ENCODE measurements around the gene DPH2.

DPH2 gene

DNA sequence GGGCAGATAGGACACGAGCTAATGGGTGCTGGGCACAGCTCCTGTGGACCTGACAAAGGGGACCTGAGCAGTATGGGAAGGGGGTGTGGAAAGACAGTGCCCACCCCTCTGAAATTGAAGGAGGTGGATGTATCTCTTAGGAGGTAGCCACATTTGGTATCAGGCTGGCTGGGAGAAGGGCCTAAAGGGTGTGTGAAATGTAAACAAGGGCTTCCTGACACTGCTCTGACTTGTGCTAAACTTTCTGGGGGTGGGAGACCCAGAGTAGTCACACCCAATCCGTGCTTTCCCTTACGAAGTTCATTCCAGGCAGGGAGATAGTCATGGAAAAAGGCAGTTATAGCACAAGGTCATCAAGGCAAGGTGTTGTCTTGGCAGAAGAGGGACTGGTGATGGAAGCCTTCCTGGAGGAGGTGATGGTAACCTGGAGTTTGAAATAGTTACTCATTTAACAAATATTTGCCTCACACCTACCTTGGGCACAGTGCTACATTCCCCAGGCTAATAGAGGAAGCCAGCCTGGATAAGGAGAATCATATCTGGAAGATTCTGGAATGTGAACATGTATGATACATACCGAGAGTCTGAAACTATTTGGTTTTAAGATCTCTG lies 16.3 kb downstream of the DPH2 start:
- no peak for FAIRE-seq

DNA sequence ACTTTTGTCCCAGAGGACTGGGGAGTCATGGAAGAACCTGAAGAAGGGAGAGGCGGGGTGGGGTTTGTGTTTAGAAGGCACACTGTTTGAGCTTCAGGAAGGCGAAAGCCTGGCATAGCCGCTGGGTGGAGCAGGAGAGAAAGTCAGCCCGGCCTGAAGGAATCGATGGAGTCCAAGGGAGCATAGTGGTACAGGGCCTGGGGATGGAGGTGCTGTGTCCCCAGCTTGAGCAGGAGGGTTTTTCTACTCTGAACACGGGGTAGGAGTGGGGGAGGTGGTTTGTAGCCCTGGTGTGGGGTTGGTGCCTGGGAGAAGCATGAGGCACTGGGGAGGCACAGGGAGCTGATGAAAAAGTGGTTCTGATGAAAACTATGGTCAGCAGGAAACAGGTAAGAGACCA lies 16.9 kb downstream of the DPH2 start:
- no peak for FAIRE-seq

DNA sequence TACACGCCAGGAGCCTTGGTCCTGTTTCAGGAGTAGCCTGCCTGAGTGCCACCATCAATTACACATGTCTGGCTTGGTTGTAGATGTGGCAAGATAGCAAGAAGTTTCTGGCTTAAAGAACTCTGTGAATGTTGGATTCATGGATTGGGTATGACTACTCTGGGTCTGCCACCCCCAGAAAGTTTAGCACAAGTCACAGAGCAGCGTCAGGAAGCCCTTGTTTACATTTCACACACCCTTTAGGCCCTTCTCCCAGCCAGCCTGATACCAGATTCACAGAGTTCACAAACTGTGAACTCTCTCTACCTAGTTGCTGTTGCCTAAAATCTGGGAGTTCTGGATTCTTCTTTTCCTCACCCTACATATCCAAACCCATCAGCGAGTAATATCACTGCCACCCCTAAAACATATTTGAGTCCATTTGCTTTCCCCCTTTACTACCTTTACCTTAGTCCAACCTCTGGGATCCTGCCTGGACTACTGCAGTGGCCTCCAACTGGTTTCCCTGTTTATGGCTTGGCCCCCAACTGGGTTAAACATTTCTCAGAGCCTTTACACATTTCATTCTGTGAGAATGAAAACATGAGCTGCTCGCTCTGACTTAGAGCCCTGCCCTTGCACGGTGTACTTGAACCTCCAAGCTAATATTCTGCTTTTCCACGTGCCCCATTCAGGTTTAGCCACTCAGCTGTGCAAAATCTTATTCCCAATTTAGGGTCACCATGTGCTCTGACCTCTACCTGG lies 17.5 kb downstream of the DPH2 start:
- FAIRE-seq: no peak

DNA sequence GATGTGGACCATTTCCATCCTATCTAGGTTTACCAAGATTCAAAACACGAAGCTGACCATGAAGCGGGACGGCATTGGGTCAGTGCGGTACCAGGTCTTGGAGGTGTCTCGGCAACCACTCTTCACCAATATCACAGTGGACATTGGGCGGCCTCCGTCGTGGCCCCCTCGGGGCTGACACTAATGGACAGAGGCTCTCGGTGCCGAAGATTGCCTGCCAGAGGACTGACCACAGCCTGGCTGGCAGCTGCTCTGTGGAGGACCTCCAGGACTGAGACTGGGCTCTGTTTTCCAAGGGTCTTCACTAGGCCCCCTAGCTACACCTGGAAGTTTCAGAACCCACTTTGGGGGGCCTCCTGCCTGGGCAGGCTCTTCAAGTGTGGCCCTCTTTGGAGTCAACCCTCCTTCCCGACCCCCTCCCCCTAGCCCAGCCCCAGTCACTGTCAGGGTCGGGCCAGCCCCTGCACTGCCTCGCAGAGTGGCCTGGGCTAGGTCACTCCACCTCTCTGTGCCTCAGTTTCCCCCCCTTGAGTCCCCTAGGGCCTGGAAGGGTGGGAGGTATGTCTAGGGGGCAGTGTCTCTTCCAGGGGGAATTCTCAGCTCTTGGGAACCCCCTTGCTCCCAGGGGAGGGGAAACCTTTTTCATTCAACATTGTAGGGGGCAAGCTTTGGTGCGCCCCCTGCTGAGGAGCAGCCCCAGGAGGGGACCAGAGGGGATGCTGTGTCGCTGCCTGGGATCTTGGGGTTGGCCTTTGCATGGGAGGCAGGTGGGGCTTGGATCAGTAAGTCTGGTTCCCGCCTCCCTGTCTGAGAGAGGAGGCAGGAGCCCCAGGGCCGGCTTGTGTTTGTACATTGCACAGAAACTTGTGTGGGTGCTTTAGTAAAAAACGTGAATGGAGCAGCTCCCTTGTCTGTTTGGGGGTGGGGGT lies 20.7 kb downstream of the DPH2 start:
- no peak for FAIRE-seq

DNA sequence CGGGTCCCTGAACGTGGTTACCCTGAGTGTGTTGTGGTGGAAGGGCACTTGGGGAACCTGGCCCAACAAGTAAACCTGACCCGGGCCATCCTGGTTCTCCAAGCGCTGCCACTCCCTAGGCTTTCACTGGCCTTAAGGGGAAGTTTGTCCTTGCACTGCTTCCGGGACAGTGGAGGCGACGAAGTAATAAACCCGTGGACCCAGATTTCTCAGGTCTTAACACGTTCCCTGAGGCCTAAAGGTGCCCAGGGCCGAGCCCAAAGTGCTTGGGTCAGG lies 21.3 kb downstream of the DPH2 start:
- no peak for FAIRE-seq

DNA sequence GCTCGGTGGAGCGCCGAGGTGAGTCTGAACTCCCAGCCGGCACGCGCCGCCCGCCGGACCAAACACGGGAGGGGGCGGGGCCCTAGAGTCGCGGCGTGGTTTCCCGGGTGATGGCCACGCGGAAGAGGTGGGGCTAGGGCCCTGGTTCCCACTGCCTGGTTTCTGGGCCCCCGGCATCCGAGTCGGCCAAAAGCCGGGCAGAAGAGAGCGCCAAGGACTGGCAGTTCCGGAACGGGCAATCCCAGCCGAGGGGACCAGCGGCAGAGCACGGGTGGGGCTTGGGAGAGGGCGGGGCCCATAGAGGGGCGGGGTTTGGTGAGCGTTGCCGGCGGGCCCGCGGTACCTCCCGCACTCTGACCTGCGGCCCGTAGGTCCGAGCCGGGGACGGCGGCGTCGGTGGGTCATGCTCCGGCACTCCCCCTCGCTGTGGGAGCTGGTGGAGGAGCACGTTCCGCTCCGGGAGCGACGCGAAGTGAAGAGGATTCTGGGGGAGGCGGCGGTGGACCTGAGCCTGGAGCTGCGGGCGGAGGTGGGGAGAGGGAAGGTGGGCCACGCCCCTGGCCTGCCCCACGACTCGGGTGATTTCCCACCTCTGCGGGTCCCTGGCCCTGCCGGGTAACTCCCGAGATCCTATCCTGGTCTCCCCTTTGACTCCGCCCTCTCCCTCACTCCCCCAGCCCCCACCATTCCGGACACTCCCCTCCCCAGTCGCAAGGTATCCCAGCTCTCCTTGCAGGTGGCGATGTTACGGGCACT lies 21.8 kb downstream of the DPH2 start, which contains the start of gene CCDC24:
Gene CCDC24 (plus strand): TSS at position 124 of the 756 bp plus-strand sequence. CDS start 280 bp downstream, at position 404.
- no peak for FAIRE-seq

DNA sequence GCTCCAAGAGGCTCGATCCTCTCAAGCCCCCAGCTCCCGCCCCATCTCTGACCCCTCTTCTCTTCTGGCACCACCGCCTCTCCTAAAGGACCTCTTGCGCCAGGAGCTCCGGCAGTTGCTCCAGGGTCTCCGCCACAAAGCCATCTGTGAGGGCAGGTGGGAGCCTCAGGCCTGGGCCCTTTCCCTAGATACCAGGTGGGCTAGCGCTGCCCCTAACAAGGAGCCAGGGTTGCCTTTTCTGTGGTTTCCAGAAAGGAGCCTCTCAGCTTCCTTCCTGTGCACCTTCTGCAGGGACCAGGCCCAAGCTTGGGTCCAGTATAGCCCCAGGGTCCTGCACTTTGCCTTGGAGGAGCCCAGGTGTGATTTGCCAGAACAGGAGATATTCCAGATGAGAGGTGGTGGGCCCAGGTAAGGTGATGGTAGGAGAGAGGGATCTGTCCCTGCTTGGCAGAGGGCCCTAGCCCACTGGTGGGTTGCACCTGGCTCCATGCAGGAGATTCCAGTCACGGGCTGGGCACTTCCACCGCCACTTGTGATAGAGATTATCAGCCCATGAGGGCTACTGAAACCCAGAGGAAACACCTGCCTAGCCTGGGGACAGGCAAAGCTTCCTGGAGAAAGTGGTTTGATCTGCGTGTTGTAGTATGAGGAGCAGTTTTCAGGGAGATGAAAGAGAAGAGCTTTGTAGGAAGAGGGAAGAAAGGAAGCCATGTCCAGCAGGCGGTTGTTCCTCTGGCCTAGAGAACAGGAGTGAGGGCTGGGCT lies 22.6 kb downstream of the DPH2 start:
- no peak for FAIRE-seq

DNA sequence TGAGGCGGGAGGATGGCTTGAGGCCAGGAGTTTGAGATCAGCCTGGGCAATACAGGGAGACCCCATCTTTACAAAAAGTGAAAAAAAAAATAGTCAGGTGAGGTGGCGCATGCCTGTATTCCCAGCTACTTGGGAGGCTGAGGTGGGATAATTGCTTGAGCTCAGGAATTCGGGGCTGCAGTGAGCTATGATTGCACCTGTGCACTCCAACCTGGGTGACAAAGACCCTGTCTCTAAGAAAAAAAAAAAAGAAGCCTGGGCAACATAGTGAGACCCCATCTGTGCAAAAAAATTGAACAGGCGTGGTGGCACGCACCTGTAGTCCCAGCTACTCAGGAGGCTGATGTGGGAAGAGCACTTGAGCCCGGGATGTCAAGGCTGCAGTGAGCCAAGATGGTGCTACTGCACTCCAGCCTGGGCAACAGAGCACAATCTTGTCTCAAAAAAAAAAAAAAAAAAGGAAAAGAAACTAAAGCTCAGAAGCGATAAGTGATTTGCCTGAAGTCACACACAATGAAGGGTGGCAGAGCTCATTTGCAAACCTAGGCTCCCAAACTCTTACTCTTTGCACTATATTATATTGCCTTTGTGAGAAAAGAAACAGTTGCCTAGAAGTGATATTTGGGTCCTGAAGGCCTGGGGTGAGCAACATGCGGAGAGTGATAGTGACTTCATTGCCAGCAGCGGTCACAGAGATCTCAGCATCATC lies 23.6 kb downstream of the DPH2 start:
- no peak for FAIRE-seq

DNA sequence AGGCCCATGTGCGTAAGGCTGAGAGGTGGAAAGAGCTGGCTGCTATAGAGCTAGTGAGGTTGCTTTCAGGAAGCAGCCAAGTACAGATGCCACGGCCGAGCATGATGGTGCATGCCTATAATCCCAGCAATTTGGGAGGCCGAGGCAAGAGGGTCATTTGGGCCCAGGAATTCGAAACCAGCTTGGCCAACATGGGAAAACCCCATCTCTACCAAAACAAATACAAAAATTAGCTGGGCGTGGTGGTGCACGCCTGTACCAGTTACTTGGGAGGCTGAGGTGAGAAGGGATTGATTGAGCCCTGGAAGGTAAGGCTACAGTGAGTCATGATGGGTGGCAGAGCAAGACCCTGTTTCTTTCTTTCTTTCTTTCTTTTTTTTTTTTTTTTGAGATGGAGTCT lies 24.3 kb downstream of the DPH2 start:
- FAIRE-seq: no peak

DNA sequence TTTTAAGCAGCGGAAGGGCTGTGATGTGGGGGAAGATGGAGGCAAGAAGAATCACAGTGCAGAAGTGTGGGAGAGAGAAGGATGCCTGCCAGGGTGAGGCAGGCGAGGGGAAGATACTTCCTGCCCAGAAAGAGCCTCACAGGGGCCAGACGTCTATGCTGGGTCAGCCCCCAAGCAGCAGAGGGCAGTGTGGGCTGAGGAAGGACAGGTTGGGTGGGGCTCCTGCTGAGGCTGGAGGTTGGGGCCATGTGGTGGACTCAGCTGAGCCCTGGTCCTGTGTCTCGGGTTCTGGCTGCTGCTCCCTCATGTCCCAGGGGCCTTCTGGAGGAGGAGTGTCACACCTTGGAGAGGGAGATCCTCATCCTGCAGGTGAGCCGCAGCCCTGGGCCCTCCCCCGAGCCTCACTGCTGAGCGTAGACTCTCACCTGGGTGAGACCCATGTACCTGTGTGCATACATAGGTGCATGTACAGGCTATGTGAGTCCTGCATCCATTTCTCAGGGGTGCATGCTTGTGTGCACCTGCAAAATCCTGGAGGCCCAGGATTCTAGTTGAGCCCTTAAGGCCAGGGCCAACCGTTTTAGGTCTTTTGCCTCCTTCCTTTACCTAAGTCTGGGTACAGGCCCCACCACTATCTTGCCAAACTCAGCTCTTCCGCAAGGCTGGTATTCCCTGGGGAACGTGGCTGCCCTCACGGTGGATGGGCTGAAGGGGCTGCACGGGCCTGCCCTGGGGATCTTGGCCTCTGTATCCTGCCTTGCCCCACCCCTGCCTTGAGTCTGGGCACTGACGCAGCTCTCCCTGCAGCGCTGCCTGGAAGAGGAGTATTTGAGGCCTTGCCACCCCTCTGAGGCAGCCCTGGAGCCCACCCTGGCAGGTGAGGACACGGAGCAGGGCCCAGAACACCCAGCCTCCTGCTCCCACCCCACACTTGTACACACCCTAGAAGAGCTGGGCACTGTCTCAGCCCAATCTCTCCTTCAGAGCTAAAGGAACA lies 25.3 kb downstream of the DPH2 start:
- FAIRE-seq: no peak

DNA sequence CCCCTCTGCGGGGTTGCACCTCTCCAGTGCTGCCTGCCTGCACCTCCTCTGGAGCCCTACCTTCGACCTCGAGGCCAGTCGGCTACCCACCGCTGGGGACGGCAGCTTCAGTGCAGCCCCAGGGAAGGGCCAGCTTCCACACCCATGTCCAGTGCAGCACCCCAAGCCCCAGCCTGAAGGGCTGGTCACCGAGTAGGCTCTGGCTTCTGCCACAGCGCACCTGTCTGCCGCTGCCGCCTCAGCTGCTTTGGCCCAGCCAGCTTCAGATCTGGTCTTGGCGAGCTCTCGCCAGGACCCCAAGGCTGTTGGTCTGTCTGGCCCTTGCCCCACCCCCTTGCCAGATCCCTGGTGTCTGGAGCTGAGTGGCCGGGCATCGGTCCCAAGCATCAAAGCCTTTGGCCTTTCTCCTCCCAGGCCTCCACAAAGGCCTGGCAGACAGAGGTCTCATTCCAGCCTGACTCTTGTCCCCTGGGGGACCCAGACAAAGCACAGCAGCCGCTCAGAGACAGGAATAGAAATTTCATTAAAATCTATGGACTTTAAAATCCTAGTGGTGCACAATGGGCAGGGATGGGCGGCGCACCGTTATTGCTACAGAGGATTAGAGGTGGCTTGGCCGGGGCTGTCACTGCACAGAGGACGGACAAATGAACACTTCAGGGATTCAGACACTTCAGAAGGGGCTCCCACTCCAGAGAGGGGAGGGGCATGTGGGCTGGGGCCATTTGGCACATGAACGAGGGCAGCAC lies 26.3 kb downstream of the DPH2 start:
- FAIRE-seq: no peak

DNA sequence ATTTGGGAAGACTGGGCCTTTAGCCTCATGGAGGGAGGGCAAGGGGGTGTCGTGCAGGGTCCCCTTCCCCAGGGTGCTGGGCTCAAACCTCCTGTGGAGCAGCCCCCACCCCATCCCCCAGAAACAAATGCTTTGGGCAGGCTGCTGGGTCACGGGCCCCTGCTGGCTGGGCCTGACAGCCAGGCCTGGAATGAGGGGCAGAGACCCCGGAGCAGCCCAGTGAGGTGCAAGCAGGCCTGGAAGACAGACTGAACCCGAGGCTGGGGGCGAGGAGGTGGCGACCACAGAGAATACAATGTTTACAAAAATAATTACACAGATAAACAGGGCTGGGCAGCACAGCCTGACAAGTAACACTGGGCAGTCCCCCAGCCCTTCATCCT lies 26.9 kb downstream of the DPH2 start:
- FAIRE-seq: no peak

DNA sequence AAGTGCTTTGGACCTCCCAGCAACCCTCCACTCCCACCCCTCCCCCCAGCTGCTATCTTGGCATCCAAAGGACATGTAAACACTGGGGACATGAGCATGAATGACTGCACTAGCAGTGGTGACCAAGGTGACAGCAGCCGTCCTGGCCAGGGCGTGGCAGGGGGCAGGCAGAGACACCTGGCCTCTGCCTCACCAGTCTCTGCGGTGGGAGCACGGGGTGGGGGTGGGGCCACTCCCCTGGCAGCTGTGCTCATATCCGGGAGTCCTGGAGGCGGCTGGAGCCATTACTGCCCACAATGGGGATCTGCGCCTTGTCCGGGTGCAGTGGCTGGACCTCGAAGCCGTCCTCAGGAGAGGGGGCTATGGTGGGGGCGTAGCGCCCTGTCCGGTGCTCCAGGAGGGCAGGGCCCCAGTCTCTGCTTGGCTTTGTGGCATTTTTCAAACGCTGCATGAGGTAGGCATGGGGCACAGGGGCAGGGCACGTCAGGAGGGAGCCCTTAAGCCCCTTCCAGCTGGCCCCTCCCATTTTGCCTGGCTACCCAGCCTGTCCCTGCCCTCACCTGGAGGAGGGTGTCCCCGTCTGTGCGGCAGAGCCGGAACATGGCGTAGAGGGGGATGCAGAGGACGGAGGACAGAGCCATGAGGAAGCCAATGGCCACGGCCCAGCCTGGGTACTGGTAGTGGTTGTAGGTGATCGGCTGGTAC lies 27.6 kb downstream of the DPH2 start:
- FAIRE-seq: no peak

DNA sequence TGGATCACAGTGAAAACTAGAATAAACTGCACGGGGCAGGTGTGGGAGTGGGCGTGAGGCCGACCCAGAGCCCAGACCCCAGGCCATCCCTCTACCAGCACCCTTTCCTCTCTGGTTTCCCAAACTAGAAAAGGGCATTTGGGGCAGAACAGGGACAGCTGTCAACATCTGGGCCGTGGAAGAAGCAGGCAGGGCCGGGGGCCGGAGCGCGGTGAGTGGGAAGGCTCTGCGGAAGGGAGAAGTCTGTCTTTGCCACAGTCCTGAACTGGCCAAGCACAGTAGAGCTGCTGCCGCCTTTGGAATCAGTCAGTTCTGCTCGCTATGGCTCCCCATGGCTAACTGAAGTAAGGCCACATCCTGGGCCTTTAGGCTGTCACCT lies 28.2 kb downstream of the DPH2 start:
- no peak for FAIRE-seq

DNA sequence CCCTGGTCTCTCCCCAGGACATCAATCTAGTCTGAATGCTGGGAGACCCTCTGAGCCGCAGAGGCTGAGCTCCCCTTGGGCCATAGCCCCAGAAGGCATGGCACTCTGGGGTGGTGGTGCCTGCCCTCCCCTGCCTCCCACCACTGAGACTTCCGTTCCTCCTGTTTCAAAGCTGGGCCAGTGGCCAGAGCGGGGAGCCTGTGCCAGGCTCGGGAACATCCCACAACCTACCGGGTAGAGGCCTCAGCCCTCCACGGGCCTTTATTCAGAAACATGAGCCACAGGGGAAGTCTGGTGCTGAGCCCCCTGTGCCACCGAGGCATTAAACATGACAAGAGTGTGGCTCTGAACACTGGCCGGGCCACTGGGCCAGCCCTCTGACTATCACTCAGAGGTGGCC lies 29.6 kb downstream of the DPH2 start:
- no peak for FAIRE-seq

DNA sequence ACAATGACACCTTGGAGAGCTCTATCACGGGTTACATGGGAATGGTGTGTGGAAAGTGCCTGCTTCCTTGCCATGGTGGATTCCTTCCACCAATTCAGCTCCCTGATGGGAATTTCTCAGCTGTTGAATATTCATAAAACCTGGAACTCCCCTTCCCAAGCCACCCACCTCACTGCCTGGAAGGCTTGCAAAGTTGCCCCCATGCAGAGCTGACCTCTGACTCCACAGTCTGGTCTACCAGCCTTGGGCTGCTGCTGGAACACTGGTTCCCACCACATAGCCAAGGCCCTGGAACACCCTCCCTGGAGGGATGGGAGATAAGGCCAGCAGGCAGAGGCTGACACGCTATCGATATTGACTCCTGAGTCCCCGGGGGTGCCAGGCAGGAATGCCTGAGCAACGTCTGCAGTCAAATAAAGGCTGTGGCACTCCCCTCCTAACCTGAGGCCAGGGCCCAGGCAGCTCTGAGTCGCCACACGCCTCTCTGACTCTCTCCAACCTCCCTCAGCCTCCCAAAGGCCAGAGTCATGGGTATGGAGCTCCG lies 30.4 kb downstream of the DPH2 start:
- FAIRE-seq: no peak

DNA sequence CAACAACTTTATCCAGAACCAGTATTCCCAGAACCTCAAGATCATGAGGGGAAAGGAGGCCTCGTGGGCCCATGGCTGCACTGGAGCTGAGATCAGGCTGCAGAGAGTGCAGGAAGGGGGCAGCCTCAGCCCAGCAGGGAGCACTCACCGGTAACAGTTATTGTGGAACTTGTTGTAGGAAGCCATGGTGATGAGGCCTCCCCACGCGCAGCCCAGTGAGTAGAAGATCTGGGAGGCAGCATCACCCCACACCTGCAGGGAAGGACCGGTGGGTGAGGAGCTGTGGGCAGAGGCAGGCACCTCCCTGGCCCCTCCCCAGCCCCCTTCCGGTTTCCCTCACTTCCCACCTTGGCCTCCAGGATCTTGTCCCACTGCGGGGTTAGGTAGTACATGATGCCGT lies 32.4 kb downstream of the DPH2 start:
- FAIRE-seq: no peak

DNA sequence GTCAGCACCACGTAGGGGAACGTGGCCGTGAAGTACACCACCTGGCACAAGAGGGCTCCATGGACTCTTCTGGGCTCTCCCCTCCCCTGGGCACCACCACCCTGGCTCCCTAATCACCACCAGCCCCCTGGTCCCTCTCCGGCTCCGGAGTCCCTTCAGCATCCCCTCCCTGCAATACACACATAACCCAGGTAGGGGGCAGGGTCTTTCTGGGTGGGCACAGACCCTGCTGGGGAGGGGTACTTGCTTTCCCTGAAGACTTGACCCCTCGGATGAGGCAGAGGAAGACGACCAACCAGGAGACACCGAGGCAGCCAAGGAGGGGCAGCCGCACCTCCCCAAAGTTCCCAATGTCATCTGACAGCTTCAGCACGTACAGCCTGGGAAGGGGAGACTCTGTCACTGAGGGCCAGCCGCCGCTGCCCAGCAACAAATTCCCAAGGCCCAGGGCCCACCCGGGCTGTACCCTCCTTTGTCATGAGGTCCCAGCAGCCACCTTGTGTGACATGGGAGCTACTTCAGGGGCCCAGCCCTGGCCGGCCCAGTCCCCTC lies 32.9 kb downstream of the DPH2 start:
- no peak for FAIRE-seq
